HG02759 (cell line): Measurements from ENCODE around the gene KCND3.

Experiments used
- ATAC-seq: cut with Tn5 transposase; IDR thresholded peaks from one replicate; pipeline ENCODE4 v1.9.1; 2021; ENCODE audit warnings: mild to moderate bottlenecking, moderate library complexity; ENCODE audit not compliant: unreplicated experiment

KCND3 gene

GRCh38 chr1:111733183-111733991 lies 256.1 kb downstream of the KCND3 start:
- ATAC-seq = no peak

GRCh38 chr1:111732718-111733117 lies 256.8 kb downstream of the KCND3 start:
- ATAC-seq = no peak

- ATAC-seq = no peak
Observed at GRCh38 chr1:111731956-111732355, 257.5 kb downstream of the KCND3 start.

GRCh38 chr1:111730706-111731105 lies 258.8 kb downstream of the KCND3 start:
- ATAC-seq = no peak

DNA sequence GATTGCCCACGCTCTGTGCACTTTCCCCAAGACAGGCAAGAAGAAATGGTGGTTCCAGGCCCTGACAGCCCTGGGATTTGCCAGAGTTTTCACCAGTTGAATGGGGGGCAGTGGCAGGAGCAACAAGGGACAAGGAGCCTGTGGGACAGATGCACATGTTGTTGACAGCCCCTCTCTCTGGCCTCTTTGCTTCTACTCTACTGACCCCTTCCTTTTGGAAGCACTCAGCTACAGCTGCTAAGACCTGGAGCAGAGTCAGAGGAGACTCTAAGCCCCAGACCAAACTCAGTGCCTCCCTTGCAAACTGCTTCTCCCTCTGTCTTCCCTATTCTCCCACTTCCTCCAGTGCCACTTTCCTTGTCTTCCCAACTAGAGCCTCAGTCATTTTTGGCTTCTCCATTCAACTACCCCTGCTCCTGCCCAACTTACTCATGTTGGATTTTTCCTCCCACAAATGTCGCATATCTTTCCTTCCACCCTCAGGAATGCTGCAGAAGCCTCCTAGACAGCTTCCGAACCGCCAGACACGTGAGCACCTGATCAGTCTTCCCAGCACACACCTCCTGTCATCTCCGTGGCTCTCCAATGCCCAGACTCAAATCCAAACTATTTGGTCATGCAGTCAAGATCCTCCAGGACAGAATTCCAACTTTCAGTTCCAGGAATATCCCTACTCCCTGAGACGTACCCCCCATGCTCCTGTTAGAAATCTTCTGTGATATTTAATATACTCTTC lies 259.4 kb downstream of the KCND3 start:
- no peak for ATAC-seq

GRCh38 chr1:111729271-111729921 lies 260.1 kb downstream of the KCND3 start:
- no peak for ATAC-seq

DNA sequence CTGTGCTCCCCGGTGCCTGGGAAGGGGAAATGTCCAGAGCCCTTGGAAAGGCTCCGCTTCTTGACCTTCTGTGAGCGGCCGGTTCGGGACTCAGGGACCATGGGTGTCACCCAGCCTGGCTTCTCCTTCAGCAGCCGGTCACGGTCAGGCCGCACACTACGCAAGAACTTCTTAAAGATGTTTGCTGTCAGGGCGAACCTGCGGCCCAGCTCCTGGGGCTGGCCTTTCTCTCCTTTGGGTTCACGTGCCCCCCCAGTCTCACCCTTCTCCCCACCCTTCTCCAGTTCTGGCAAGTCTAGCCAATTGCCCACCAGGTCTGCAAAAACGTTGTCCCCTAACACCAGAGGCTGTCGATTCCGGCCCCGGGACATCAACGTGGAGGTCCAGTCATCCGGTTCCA lies 262.4 kb downstream of the KCND3 start:
- ATAC-seq = no peak

DNA sequence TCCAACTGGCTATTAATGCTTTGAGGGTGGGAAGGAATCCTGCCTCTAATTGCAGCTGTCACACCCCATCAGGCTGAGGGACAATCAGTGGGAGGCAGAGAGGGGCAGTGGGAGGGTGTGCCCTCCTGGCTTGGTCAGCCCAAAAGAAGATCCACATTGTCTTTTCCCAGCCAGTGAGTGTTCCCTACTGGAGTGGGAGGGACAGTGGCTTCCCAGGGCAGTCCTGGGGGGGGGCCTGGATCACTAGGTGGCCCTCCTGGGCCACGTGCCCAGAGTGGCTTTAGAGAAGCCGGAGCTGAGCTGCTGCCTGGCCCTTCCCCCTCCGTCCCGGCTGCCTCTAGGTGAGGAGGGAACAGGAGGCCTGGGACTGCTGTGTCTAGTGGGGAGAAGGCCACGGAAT lies 264.3 kb downstream of the KCND3 start:
- no peak for ATAC-seq

DNA sequence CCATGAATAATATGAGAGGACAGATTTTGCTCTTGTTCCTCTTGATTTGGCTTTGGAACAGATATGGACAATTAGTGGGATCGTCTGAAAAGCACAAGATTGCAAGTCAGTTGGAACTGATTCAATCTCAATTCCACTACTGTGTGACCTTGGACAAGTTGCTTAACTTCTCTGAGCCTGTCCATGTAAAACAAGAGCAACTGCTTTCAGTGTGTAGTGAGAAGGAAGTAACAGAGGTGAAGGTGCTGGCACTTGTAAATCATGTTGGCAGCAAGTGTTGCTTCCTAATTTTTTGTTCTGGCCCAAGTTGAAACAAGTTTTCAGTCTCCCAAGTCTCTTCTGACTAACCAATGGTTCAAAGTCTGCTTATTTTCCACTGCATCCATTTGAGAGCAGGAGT lies 265.6 kb downstream of the KCND3 start:
- ATAC-seq = no peak

DNA sequence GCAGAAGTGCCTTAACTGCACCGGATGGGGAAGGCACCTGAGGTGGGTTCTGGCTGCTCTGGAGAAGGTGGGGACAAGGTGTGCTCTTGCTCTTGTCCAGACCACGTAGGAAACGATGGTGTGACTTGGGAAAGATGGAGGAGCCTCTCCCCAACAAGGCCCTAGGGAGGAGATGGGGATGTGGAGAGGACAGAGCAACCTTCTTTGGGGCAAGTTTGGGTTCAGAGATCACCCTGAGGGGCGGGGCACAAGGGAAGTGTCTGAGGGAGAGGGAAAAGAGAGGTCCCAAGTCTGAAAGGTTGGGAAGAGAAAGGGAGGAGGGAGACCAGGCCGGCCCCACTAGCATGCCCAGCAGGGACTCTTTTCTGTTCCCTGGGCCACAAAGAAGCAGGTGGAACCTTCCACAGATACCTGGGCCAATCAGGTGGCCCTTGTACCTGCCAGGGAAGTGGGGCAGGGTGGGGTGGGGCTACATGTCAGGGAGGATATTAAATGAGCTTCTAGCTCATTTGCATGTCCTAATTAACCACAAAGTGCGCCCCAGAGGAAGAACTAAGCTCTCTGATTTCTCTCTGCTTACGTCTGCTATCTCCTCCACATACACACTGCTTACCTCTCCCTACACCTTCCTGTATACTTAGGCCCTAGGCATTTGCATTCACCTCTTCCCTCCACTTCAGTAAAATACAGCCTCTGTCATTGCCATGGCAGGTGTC lies 266.2 kb downstream of the KCND3 start:
- ATAC-seq = no peak

DNA sequence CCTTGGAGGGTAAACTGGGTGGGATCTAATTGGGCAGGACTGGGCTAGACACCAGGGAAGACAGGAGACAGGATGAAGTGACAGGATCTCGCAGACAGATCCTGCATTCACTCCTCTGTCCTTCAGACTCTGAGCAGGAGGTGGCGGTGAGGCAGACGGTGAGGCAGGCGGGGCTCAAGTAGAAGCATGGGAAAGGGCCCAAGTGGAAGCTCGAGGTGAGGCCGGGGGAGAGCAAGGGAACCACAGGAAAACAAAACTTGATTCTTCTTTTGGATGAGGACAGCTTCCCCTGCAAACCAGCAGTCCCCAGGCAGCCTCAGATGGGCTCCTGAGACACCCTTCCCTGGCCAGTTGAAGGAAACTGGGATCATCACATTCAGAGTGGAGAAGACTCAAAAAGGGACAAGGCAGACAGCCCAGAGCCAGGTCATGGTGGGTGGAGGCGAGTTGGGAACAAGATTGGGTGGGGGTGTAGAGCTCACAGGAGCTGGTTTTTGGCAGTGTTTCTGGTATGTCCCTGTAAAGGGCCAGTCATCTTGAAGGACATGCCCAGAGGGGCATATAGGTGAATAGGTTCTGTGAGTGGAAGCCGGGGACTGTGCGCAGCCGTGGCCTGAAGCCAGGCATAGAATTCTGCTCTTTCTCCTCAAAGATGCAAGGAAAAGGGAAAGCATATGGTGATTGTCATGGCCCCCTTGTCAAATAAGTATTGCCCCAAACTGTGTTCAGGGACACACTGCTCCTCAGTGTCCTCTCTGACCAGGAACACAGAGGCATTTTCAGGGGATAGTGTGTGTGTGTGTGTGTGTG lies 268.3 kb downstream of the KCND3 start:
- no peak for ATAC-seq
